H9 (cell line): ENCODE results near the gene S1PR5. TPM values are rescaled to one million over a fixed set of nuclear protein-coding genes. Genes with fewer than 3 reads are reported as not detected.

Source experiments
- DNase-seq: peaks from one replicate; pipeline ENCODE4 v3.0.0-alpha.2; 2017
- H2AFZ ChIP-seq: one replicate; pipeline ENCODE4 v1.6.1; 2013; ENCODE audit warnings: mild to moderate bottlenecking, low read length, control low read depth, moderate library complexity
- H2AK5ac ChIP-seq: 2 replicates; pipeline ENCODE4 v1.6.1; 2013; ENCODE audit warnings: low read length, control low read depth, mixed read lengths; ENCODE audit not compliant: insufficient read length
- H2BK120ac ChIP-seq: one replicate; pipeline ENCODE4 v1.6.1; 2013; ENCODE audit warnings: low read depth, mild to moderate bottlenecking, low read length, control low read depth, inconsistent platforms; ENCODE audit not compliant: poor library complexity, severe bottlenecking
- H2BK12ac ChIP-seq: 2 replicates; pipeline ENCODE4 v1.6.1; 2013; ENCODE audit warnings: low read length, control low read depth, mixed read lengths, low read depth; ENCODE audit not compliant: insufficient read length
- H2BK15ac ChIP-seq: 2 replicates; pipeline ENCODE4 v1.6.1; 2013; ENCODE audit warnings: low read depth, low read length, control low read depth
- H2BK20ac ChIP-seq: one replicate; pipeline ENCODE4 v1.6.1; 2013; ENCODE audit warnings: low read depth, mild to moderate bottlenecking, low read length, control low read depth, inconsistent platforms; ENCODE audit not compliant: poor library complexity, severe bottlenecking
- H2BK5ac ChIP-seq: 2 replicates; pipeline ENCODE4 v1.6.1; 2013; ENCODE audit warnings: low read length, control low read depth, mixed read lengths; ENCODE audit not compliant: insufficient read length
- H3K14ac ChIP-seq: 2 replicates; pipeline ENCODE4 v1.6.1; 2013; ENCODE audit warnings: low read length, control low read depth; ENCODE audit not compliant: insufficient read depth
- H3K18ac ChIP-seq: 2 replicates; pipeline ENCODE4 v1.6.1; 2013; ENCODE audit warnings: low read depth, mild to moderate bottlenecking, mixed read lengths, low read length, control low read depth; ENCODE audit not compliant: insufficient read length
- H3K23ac ChIP-seq: 2 replicates; pipeline ENCODE4 v1.6.1; 2013; ENCODE audit warnings: low read length, control low read depth, mixed read lengths, low read depth; ENCODE audit not compliant: insufficient read length
- H3K23me2 ChIP-seq: 2 replicates; pipeline ENCODE4 v1.6.1; 2013; ENCODE audit warnings: low read depth, mild to moderate bottlenecking, mixed read lengths, low read length, control low read depth; ENCODE audit not compliant: insufficient read length, poor library complexity, severe bottlenecking
- H3K27ac ChIP-seq: 2 replicates; pipeline ENCODE4 v1.5.1; 2013; ENCODE audit warnings: low read length, control low read depth, mixed read lengths, low read depth; ENCODE audit not compliant: insufficient read length
- H3K27me3 ChIP-seq: 2 replicates; pipeline ENCODE4 v1.6.1; 2013; ENCODE audit warnings: low read length, control low read depth, inconsistent platforms; ENCODE audit not compliant: insufficient read depth
- H3K4ac ChIP-seq: 2 replicates; pipeline ENCODE4 v1.6.1; 2013; ENCODE audit warnings: low read depth, mild to moderate bottlenecking, control low read depth, inconsistent platforms, low read length, moderate library complexity
- H3K4me1 ChIP-seq: 2 replicates; pipeline ENCODE4 v1.6.1; 2013; ENCODE audit warnings: low read length, control low read depth, inconsistent platforms; ENCODE audit not compliant: insufficient read depth
- H3K4me2 ChIP-seq: 2 replicates; pipeline ENCODE4 v1.6.1; 2013; ENCODE audit warnings: low read length, control low read depth, mixed read lengths; ENCODE audit not compliant: insufficient read length, insufficient read depth
- H3K56ac ChIP-seq: 2 replicates; pipeline ENCODE4 v1.6.1; 2013; ENCODE audit warnings: low read depth, mild to moderate bottlenecking, mixed read lengths, low read length, control low read depth; ENCODE audit not compliant: insufficient read length
- H3K79me1 ChIP-seq: 2 replicates; pipeline ENCODE4 v1.6.1; 2013; ENCODE audit warnings: low read depth, mild to moderate bottlenecking, moderate library complexity, low read length, control low read depth, inconsistent platforms; ENCODE audit not compliant: insufficient read depth, poor library complexity, severe bottlenecking
- H3K79me2 ChIP-seq: 2 replicates; pipeline ENCODE4 v1.6.1; 2013; ENCODE audit warnings: low read length, control low read depth, inconsistent platforms; ENCODE audit not compliant: insufficient read depth
- H3K9ac ChIP-seq: 2 replicates; pipeline ENCODE4 v1.6.1; 2013; ENCODE audit warnings: low read length, control low read depth, mixed read lengths; ENCODE audit not compliant: insufficient read length; ENCODE audit errors: extremely low read depth
- H3K9me3 ChIP-seq: one replicate; pipeline ENCODE4 v1.6.1; 2013; ENCODE audit warnings: low read depth, low read length, inconsistent platforms; ENCODE audit not compliant: control insufficient read depth
- H3T11ph ChIP-seq: one replicate; pipeline ENCODE4 v1.6.1; 2013; ENCODE audit warnings: mild to moderate bottlenecking, low read length, control low read depth, inconsistent platforms
- H4K20me1 ChIP-seq: one replicate; pipeline ENCODE4 v1.6.1; 2013; ENCODE audit not compliant: control insufficient read depth, insufficient read length, insufficient read depth
- H4K5ac ChIP-seq: 2 replicates; pipeline ENCODE4 v1.6.1; 2013; ENCODE audit warnings: low read depth, mild to moderate bottlenecking, mixed read lengths, low read length, control low read depth; ENCODE audit not compliant: insufficient read length
- H4K8ac ChIP-seq: replicated peaks from 2 replicates; pipeline ENCODE4 v1.6.1; 2013; ENCODE audit warnings: low read length, control low read depth, mixed read lengths, low read depth; ENCODE audit not compliant: insufficient read length
- H4K91ac ChIP-seq: 2 replicates; pipeline ENCODE4 v1.6.1; 2013; ENCODE audit warnings: low read depth, mild to moderate bottlenecking, moderate library complexity, mixed read lengths, low read length, control low read depth; ENCODE audit not compliant: insufficient read length
- H3K27ac Mint-ChIP-seq, 3 experiments: 2 replicates in 2 of 3; 3 replicates in 1 of 3; pipeline ENCODE4 v1.8.0; 2020 to 2021; ENCODE audit warnings: mixed read lengths in 3 of 3, mild to moderate bottlenecking in 1 of 3, moderate library complexity in 1 of 3
- H3K27me3 Mint-ChIP-seq: 2 replicates; pipeline ENCODE4 v1.8.0; 2021; ENCODE audit warnings: low read depth, mild to moderate bottlenecking, moderate library complexity, mixed read lengths
- H3K36me3 Mint-ChIP-seq, 3 experiments: 2 replicates in 2 of 3; 3 replicates in 1 of 3; pipeline ENCODE4 v1.8.0; 2020 to 2021; ENCODE audit warnings: low read depth in 3 of 3, mixed read lengths in 3 of 3; ENCODE audit not compliant: insufficient read depth in 1 of 3
- H3K4me1 Mint-ChIP-seq, 2 experiments: 2 replicates each; pipeline ENCODE4 v1.8.0; 2020; ENCODE audit warnings: mixed read lengths in 2 of 2
- H3K4me3 Mint-ChIP-seq, 2 experiments: 2 replicates in 1 of 2; 3 replicates in 1 of 2; pipeline ENCODE4 v1.8.0; 2020 to 2021; ENCODE audit warnings: mild to moderate bottlenecking in 2 of 2, mixed read lengths in 2 of 2, moderate library complexity in 1 of 2
- H3K9me3 Mint-ChIP-seq, 2 experiments: 2 replicates in 1 of 2; 3 replicates in 1 of 2; pipeline ENCODE4 v1.8.0; 2020; ENCODE audit warnings: mild to moderate bottlenecking in 2 of 2, mixed read lengths in 2 of 2, moderate library complexity in 1 of 2
- WGBS: extraction: QIAGEN DNeasy Blood & Tissue Kit; methylation state at CpG from one replicate; pipeline ENCODE4 v1.1.7; 2013; ENCODE audit warnings: missing lambda C conversion rate, low lambda C conversion rate, mixed read lengths; ENCODE audit not compliant: insufficient read length; ENCODE audit errors: extremely low coverage; 5-methylcytosine and 5-hydroxymethylcytosine counted together
- total RNA-seq: library from RNA; stranded (reverse); gene quantifications from 2 replicates; pipeline ENCODE4 v1.2.1, GENCODE V29; 2021
- TF ChIP-seq, protein P1 (sequence below): fragments of 200-600 bp; sonication (generic); conservative IDR thresholded peaks from 3 replicates; pipeline ENCODE4 v1.8.0; 2021; ENCODE audit warnings: antibody characterized with exemption, mild to moderate bottlenecking

Gene S1PR5
- total RNA-seq, 1 experiment from 2014 or later = 8.1 TPM

DNA sequence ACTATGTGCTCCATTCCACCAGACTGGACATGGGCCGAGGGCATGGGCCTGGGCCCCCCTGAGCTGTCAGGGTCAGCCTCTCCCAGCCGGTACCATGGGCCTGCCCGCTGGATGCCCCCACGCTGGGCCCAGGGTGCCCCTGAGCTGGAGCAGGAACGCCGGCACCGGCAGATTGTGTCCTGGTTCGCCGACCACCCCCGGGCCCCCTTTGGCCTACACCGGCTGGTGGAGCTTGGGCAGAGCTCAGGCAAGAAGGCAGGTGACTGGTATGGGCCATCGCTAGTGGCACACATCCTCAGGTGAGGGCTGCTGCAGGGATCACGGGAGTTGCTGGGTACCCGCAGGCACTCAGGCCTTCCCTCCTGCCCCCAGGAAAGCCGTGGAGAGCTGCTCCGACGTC is 29.6 kb upstream of the S1PR5 start:
- no peak overlapping the region for H2BK12ac ChIP-seq
- no peaks in the 10 kb centered on the region for H3K27me3 ChIP-seq
- no peak overlapping the region for H3K56ac ChIP-seq
- H4K5ac ChIP-seq = no peak overlapping the region
- no peaks in the 10 kb centered on the region for H3K79me1 ChIP-seq
- H3K4ac ChIP-seq = no peak overlapping the region
- no peaks in the 10 kb centered on the region for H3K4me1 ChIP-seq
- Mint-ChIP-seq H3K4me1 (peaks cover 4 to 12% of the 10 kb centered on the region in 2 experiments), H3K27me3 (no peaks in the 10 kb centered on the region), H3K9me3 (no peaks in the 10 kb centered on the region), H3K4me3 (no peak overlapping the region), H3K36me3 (peaks cover 23 to 45% (median 40%) of the 10 kb centered on the region in 3 experiments; a peak in 6 of 7 replicates), H3K27ac (no peak overlapping the region)
- no peak overlapping the region for H3K23ac ChIP-seq
- H3K14ac ChIP-seq = no peak overlapping the region
- H3K79me2 ChIP-seq = no peaks in the 10 kb centered on the region
- H3T11ph ChIP-seq = no peak overlapping the region
- WGBS = no CpG with 5 or more reads among the region's 17 CpGs
- H3K23me2 ChIP-seq = no peaks in the 10 kb centered on the region
- H3K18ac ChIP-seq = no peak overlapping the region
- no peak overlapping the region for H3K4me2 ChIP-seq
- TF ChIP-seq, protein P1, sequence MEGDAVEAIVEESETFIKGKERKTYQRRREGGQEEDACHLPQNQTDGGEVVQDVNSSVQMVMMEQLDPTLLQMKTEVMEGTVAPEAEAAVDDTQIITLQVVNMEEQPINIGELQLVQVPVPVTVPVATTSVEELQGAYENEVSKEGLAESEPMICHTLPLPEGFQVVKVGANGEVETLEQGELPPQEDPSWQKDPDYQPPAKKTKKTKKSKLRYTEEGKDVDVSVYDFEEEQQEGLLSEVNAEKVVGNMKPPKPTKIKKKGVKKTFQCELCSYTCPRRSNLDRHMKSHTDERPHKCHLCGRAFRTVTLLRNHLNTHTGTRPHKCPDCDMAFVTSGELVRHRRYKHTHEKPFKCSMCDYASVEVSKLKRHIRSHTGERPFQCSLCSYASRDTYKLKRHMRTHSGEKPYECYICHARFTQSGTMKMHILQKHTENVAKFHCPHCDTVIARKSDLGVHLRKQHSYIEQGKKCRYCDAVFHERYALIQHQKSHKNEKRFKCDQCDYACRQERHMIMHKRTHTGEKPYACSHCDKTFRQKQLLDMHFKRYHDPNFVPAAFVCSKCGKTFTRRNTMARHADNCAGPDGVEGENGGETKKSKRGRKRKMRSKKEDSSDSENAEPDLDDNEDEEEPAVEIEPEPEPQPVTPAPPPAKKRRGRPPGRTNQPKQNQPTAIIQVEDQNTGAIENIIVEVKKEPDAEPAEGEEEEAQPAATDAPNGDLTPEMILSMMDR = no peak
- H4K20me1 ChIP-seq = no peaks in the 10 kb centered on the region
- H2BK15ac ChIP-seq = no peak overlapping the region
- H3K9ac ChIP-seq = no peak overlapping the region
- H3K27ac ChIP-seq = no peak overlapping the region
- H2AFZ ChIP-seq = no peak overlapping the region
- no peak overlapping the region for H4K91ac ChIP-seq
- no peak for DNase-seq
- H2BK20ac ChIP-seq = no peak overlapping the region
- H2BK5ac ChIP-seq = no peak overlapping the region
- H3K9me3 ChIP-seq = no peaks in the 10 kb centered on the region
- no peak overlapping the region for H2AK5ac ChIP-seq
- H4K8ac ChIP-seq = no peak overlapping the region
- H2BK120ac ChIP-seq = no peak overlapping the region
